H54 (cell line): ENCODE results near the gene REC8.
"Not testable (repeated sequence)": the region's sequence is repeated elsewhere in the genome, so short reads cannot be mapped to it uniquely, and the experiment has no call there.

ENCODE experiments used
- DNase-seq: peaks from one replicate; pipeline ENCODE4 v3.0.0; 2011; ENCODE audit warnings: low spot score, mixed read lengths; ENCODE audit not compliant: insufficient read length
- FAIRE-seq: peaks from 3 replicates; lab custom pipeline; 2011; peaks lifted over from hg19 to GRCh38; lab: Jason Lieb, UNC
- POLR2A ChIP-seq: IDR thresholded peaks from 2 replicates; pipeline ENCODE4 v1.6.1; 2011; ENCODE audit warnings: low read depth, mild to moderate bottlenecking, low read length

The REC8 gene

DNA sequence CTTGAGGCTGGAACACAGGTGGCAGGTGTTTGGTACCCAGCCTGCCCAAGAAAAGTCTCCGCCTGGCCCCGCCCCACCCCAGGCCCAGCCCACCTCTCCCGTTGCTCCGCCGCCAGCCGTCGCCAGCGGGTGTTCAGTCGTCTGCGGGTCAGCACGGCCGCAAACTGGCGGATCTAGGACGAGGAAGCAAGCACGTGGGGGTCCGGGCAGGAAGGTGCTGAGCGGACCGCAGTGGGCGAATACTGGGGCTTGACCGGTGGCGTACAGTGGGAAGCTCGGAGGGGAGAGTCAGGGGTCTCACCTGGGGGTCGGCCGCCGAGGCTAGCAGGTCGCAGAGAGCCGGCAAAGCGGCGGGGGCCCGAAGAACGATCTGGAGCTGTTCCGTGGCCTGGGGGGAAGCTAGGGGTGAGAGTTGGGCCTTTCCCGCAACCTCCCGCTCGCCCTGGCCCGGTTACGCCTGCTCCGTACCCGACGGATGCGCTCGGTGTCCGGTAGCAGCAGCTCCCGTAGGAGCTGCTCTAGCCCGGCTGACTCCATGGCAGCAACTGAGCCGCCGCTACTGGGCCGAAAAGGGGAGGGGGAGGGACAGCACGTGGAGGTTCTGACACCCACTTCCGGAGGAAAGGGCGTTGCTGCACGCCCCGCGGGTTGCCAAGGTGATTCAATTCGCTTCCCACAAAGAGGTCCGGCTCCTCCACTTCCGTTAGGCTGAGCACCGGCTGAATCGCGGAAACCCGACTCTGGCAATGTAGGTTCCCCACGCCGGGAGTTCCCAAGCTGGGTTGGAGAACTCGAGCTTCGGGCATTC, 16.6 kb downstream of the REC8 start, which contains the start of gene IPO4:
IPO4 (minus strand) TSS at position 566 of the 808 bp plus-strand sequence; CDS start at position 537, 29 bp downstream.
- FAIRE-seq (peak; percentile 62), DNase-seq (peak; percentile 85)
- TF ChIP-seq POLR2A = peak; percentile 65

- no peak for FAIRE-seq
- no peak for TF ChIP-seq POLR2A
- DNase-seq = no peak
Measured at GRCh38 chr14:24189059-24189375, 17.1 kb downstream of the REC8 start.

DNA sequence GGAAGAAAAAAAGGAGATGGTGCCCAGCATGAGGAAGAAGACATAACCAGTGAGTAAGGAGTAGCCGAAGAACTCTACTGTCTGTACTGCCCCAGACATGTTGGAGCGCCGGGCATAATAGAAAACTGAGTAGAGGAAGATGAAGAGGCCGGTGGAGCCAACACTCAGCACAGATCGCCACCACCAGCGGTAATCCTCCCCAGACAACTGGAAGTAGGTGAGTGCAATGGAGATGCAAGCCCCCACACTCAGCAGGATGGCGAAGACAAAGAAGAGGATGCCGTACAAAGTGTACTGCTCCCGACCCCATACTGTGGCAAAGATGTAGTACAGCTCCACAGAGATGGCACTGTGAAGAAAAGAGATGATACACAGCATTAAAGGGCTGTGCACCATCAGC, 17.6 kb downstream of the REC8 start:
- TF ChIP-seq POLR2A = no peak
- DNase-seq (no peak), FAIRE-seq (no peak)

GRCh38 chr14:24190416-24190815, 18.5 kb downstream of the REC8 start:
- no peak for TF ChIP-seq POLR2A
- FAIRE-seq (no peak), DNase-seq (no peak)

DNA sequence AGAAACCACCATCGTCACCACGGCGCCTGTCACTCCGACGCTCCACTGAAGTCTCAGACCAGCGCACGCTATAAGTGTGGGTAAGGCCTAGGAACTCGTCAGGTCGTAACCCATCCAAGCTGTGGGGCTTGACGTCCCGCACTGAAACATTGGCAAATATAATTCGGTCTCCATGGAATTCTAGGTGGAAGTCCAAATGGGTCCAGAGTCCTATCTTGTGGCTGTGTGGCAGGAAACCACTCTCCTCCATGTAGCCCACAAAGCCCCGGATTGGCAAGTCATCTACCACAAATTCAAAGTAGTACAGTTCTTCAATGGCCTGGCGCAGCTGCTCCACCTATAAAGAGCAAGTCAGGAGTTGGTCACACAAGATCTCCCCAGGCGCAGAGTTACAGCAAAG, 21.1 kb downstream of the REC8 start:
- TF ChIP-seq POLR2A = no peak
- FAIRE-seq (no peak), DNase-seq (no peak)

- DNase-seq (no peak), FAIRE-seq (no peak)
- no peak for TF ChIP-seq POLR2A
Measured at GRCh38 chr14:24194186-24194872, 22.4 kb downstream of the REC8 start.

- FAIRE-seq (no peak), DNase-seq (no peak)
- no peak for TF ChIP-seq POLR2A
Measured at GRCh38 chr14:24194873-24195185, 22.9 kb downstream of the REC8 start.

DNA sequence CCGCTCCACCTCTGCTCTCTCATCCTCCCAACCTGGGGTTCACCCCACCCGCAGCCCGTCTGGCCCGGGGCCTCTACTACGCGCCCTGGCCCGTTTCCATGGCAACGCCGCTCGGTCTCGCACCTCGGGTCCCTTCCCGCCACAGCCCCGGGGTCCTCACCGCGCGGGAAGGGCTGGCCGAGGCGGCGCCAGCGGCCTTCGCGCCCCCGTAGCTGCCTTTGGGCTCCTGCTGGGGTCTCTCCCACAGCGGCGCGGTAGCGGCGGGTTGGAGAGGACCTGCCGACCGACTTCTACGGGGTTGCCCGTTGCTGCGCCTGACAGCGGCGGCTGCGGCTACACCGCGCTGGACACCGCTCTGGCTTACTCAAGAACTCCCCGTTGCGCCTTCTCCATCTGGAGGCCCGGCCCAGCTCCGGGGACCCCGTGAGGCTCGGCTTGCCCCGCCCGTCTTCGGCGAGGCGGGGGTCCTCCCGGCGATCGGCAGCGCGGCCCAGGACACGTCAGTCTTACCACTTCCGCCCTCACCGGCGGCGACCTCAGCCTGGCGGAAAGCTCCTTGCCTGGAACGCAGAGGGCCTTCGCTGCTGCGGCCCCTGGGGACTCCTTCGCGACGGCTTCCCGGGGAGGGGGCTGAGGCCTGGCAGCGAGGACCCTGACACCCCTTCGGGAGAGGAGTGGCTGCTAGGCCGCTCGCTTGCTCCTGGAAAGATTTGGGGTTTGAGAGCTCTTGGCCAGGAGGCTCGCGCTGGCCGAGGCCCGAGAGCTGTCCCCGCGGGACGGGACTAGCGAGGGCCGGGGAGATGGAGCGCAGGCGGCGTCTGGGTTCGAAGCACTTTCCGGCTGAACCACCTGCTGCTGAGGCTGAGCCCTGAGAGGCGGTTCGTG, 23.5 kb downstream of the REC8 start, which contains the start of gene TM9SF1:
TM9SF1 (minus strand) TSS at position 256 of the 885 bp plus-strand sequence. CDS start 422 bp downstream, outside the sequence.
- DNase-seq (peak; percentile 73), FAIRE-seq (no peak)
- TF ChIP-seq POLR2A = peak; percentile 71

DNA sequence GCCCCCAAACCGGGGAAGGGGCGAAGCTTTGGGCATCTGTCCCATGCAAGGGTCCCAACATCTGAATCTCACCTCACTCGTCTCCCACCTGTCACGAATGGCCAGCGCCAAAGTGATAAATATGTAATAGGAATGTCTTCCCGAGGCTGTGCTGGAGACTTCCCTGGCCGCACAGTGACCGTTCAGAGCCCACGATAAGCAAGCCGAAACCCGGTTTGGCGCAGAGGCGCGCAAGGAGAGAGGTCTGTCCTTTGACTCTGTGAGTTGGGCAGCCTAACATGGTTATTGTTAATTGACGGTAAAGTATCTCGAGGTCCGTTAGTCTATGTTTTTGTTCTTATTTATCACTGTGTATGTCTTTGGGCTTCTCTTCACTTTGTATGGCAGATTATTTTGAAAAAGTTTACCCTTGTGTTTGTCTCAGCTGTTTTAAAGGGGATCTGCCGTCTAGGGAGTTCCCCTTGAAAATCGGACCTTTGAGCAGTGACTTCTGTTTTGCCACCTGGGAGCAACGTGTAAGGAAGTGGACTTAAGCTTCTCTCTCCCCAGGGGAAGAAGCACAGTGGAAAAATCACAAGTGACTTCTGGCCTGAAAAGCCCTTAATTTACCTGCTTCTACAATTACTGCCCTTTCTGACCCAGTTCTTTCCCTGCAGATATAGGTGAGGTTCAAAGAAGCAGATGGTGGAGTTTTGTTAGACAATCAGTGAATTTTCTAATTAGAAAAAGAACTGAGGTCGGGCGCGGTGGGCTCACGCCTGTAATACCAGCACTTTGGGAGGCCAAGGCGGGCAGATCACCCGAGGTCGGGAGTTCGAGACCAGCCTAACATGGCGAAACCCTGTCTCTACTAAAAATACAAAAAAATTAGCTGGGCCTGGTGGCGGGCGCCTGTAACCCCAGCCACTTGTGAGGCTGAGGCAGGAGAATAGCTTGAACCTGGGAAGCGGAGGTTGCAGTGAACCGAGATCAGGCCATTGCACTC, 24.5 kb downstream of the REC8 start:
- DNase-seq (no peak), FAIRE-seq (no peak)
- TF ChIP-seq POLR2A = no peak

DNA sequence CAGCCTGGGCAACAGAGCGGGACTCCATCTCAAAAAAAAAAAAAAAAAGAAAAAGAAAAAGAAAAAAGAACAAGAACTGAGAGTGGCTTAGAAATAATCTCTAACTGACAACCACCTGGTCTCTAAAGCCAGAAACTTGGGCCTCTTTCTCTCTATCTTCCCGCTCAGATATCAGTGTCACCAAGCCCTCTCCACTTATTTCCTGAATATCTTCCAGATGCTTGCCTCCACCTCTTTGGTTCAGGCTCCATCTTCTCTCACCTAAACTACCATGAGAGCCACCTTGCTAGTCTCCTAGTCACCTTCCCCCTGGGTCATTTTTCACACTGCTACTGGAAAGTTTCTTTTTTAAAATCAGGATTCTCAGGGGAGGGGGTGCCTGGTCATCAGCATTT, 25.2 kb downstream of the REC8 start:
- no peak for FAIRE-seq
- no peak for DNase-seq

GRCh38 chr14:24198814-24199524, 27.1 kb downstream of the REC8 start:
- no peak for TF ChIP-seq POLR2A
- DNase-seq (no peak), FAIRE-seq (no peak)

More for the DNA sequence above, 25.2 kb downstream of the REC8 start:
- no peak for TF ChIP-seq POLR2A

GRCh38 chr14:24202538-24202937, 30.7 kb downstream of the REC8 start:
- DNase-seq, FAIRE-seq: not testable (repeated sequence)

DNA sequence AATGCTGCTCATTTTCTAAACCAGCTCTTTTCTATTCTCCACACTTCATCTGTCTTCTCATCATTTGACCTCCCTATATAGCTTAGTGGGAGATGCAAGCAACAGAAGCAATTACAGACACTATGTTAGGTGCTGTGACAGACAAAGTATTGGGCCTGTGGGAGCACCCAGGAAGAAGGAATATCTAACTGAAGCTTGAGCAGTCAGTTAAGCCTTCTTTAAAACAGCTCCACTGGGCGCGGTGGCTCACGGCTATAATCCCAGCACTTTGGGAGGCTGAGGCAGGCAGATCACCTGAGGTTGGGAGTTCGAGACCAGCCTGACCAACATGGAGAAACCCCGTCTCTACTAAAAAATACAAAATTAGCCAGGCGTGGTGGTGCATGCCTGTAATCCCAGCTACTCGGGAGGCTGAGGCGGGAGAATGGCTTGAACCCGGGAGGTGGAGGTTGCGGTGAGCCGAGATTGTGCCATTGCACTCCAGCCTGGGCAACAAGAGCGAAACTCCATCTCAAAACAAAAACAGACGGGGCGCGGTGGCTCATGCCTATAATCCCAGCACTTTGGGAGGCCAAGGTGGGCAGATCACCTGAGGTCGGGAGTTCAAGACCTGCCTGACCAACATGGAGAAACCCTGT, 31.5 kb downstream of the REC8 start:
- not testable (repeated sequence) for FAIRE-seq, DNase-seq
